Astrocyte (in vitro differentiated cells and primary cell): Measurements from ENCODE around the gene STAG2. TPM values are rescaled to one million over a fixed set of nuclear protein-coding genes. Genes with fewer than 3 reads are reported as not detected.
"Not testable (repeated sequence)": the region's sequence is repeated elsewhere in the genome, so short reads cannot be mapped to it uniquely, and the experiment has no call there.

Experiments
- DNase-seq: peaks from one replicate; pipeline ENCODE4 v3.0.0-alpha.2; 2010; ENCODE audit warnings: low read depth
- FAIRE-seq: peaks from 2 replicates; lab custom pipeline; 2011; peaks lifted over from hg19 to GRCh38; lab: Jason Lieb, UNC
- H2AFZ ChIP-seq: 2 replicates; pipeline ENCODE4 v1.6.0; 2012; ENCODE audit warnings: low read depth, low read length, inconsistent platforms
- H3K27ac ChIP-seq: 2 replicates; pipeline ENCODE4 v1.5.1; 2011; ENCODE audit warnings: low read depth, low read length, inconsistent platforms
- H3K27me3 ChIP-seq: 2 replicates; pipeline ENCODE4 v1.6.0; 2011; ENCODE audit warnings: low read length, inconsistent platforms; ENCODE audit not compliant: insufficient read depth
- H3K36me3 ChIP-seq: 2 replicates; pipeline ENCODE4 v1.5.1; 2011; ENCODE audit warnings: low read length, inconsistent platforms; ENCODE audit not compliant: insufficient read depth
- H3K4me1 ChIP-seq: 2 replicates; pipeline ENCODE4 v1.5.1; 2011; ENCODE audit warnings: low read length, inconsistent platforms; ENCODE audit not compliant: insufficient read depth
- H3K4me2 ChIP-seq: 2 replicates; pipeline ENCODE4 v1.6.0; 2012; ENCODE audit warnings: low read length, inconsistent platforms
- H3K4me3 ChIP-seq: 2 replicates; pipeline ENCODE4 v1.5.1; 2011; ENCODE audit warnings: low read depth, mild to moderate bottlenecking, low read length, inconsistent platforms; ENCODE audit not compliant: insufficient read depth
- H3K79me2 ChIP-seq: 2 replicates; pipeline ENCODE4 v1.6.0; 2012; ENCODE audit warnings: mild to moderate bottlenecking, low read length, inconsistent platforms; ENCODE audit not compliant: insufficient read depth
- H3K9ac ChIP-seq: 2 replicates; pipeline ENCODE4 v1.6.0; 2012; ENCODE audit warnings: mild to moderate bottlenecking, low read length, inconsistent platforms
- H3K9me3 ChIP-seq: 2 replicates; pipeline ENCODE4 v1.5.1; 2012; ENCODE audit warnings: low read depth, mild to moderate bottlenecking, low read length, inconsistent platforms; ENCODE audit not compliant: insufficient read depth
- H4K20me1 ChIP-seq: 2 replicates; pipeline ENCODE4 v1.6.0; 2012; ENCODE audit warnings: low read length, inconsistent platforms; ENCODE audit not compliant: insufficient read depth
- H3K27ac Mint-ChIP-seq: one replicate; pipeline ENCODE4 v1.8.0; 2021; ENCODE audit warnings: mild to moderate bottlenecking, mixed read lengths; ENCODE audit not compliant: unreplicated experiment
- H3K27me3 Mint-ChIP-seq: one replicate; pipeline ENCODE4 v1.8.0; 2021; ENCODE audit warnings: low read depth, mixed read lengths; ENCODE audit not compliant: unreplicated experiment
- H3K36me3 Mint-ChIP-seq: one replicate; pipeline ENCODE4 v1.8.0; 2021; ENCODE audit warnings: low read depth, mixed read lengths; ENCODE audit not compliant: unreplicated experiment
- H3K4me1 Mint-ChIP-seq: one replicate; pipeline ENCODE4 v1.8.0; 2021; ENCODE audit warnings: low read depth, mixed read lengths; ENCODE audit not compliant: unreplicated experiment
- H3K4me3 Mint-ChIP-seq: one replicate; pipeline ENCODE4 v1.8.0; 2021; ENCODE audit warnings: mild to moderate bottlenecking, moderate library complexity, mixed read lengths; ENCODE audit not compliant: unreplicated experiment
- H3K9me3 Mint-ChIP-seq: one replicate; pipeline ENCODE4 v1.8.0; 2021; ENCODE audit warnings: mild to moderate bottlenecking, mixed read lengths; ENCODE audit not compliant: unreplicated experiment
- CTCF ChIP-seq: IDR thresholded peaks from 2 replicates; pipeline ENCODE4 v1.5.1; 2011; ENCODE audit warnings: low read depth, mild to moderate bottlenecking, inconsistent platforms, low read length, moderate library complexity; ENCODE audit not compliant: insufficient read depth
- EZH2 ChIP-seq: IDR thresholded peaks from 2 replicates; pipeline ENCODE4 v1.6.1; 2012; ENCODE audit warnings: mild to moderate bottlenecking, low read length, inconsistent platforms; ENCODE audit not compliant: insufficient read depth
- total RNA-seq: library from RNA; stranded (reverse); gene quantifications from 2 replicates; pipeline ENCODE4 v1.2.1, GENCODE V29; 2021

STAG2 gene
- total RNA-seq, 1 donor from 2014 or later: 51.2 TPM

- no peaks in the 10 kb centered on the region for H3K9me3 Mint-ChIP-seq
- Histone ChIP-seq H3K27ac (no peak overlapping the region), H3K4me3 (no peak overlapping the region), H3K4me1 (no peaks in the 10 kb centered on the region), H3K36me3 (no peaks in the 10 kb centered on the region), H3K27me3 (no peaks in the 10 kb centered on the region), H4K20me1 (no peaks in the 10 kb centered on the region), H3K79me2 (no peaks in the 10 kb centered on the region), H3K4me2 (no peak overlapping the region), H3K9ac (no peak overlapping the region), H2AFZ (no peak overlapping the region), H3K9me3 (no peaks in the 10 kb centered on the region)
- no peak overlapping the region for H3K4me3 Mint-ChIP-seq
- no peak overlapping the region for H3K27ac Mint-ChIP-seq
- TF ChIP-seq CTCF: no peak
- no peak for TF ChIP-seq EZH2
- no peaks in the 10 kb centered on the region for H3K4me1 Mint-ChIP-seq
- H3K36me3 Mint-ChIP-seq: peaks cover 1% of the 10 kb centered on the region
- DNase-seq (no peak), FAIRE-seq (no peak)
- H3K27me3 Mint-ChIP-seq: peaks cover 3% of the 10 kb centered on the region
These were observed 33.7 kb upstream of the STAG2 start for GRCh38 chrX:123927845-123928244.

- not testable (repeated sequence) for DNase-seq, H2AFZ ChIP-seq, FAIRE-seq, H3K27ac ChIP-seq, H3K4me1 ChIP-seq, H3K4me3 Mint-ChIP-seq, H3K9ac ChIP-seq, H3K9me3 ChIP-seq, H4K20me1 ChIP-seq, H3K4me3 ChIP-seq, H3K4me2 ChIP-seq, H3K79me2 ChIP-seq, H3K36me3 Mint-ChIP-seq, H3K4me1 Mint-ChIP-seq, H3K36me3 ChIP-seq, H3K9me3 Mint-ChIP-seq, H3K27ac Mint-ChIP-seq, H3K27me3 Mint-ChIP-seq, H3K27me3 ChIP-seq
These were observed 29.5 kb upstream of the STAG2 start for GRCh38 chrX:123932055-123932454.

- H3K27ac Mint-ChIP-seq: no peak overlapping the region
- no peaks in the 10 kb centered on the region for H3K4me1 ChIP-seq
These were observed 18.4 kb upstream of the STAG2 start for GRCh38 chrX:123943074-123943473.

More at GRCh38 chrX:123943074-123943473, 18.4 kb upstream of the STAG2 start:
- DNase-seq: no peak
- Histone ChIP-seq H3K27ac (no peak overlapping the region), H3K4me2 (no peak overlapping the region), H3K27me3 (no peaks in the 10 kb centered on the region), H3K9ac (no peak overlapping the region), H3K36me3 (no peaks in the 10 kb centered on the region), H3K4me3 (no peak overlapping the region), H3K9me3 (no peaks in the 10 kb centered on the region), H2AFZ (no peak overlapping the region), H4K20me1 (no peaks in the 10 kb centered on the region), H3K79me2 (no peaks in the 10 kb centered on the region)
- H3K36me3 Mint-ChIP-seq: no peaks in the 10 kb centered on the region
- no peaks in the 10 kb centered on the region for H3K9me3 Mint-ChIP-seq
- TF ChIP-seq EZH2 (no peak), CTCF (no peak)
- no peaks in the 10 kb centered on the region for H3K4me1 Mint-ChIP-seq
- H3K27me3 Mint-ChIP-seq: no peaks in the 10 kb centered on the region
- FAIRE-seq: peak; percentile 91
- no peak overlapping the region for H3K4me3 Mint-ChIP-seq
